ENCODE measurements around the gene CNPY1. TPM values are rescaled to one million over a fixed set of nuclear protein-coding genes. Genes with fewer than 3 reads are reported as not detected.
A peak's percentile ranks its signal among the peaks of the same experiment; 100 is the strongest.

CNPY1 gene
- total RNA-seq, 2 donors from 2014 or later, result not detected

DNA sequence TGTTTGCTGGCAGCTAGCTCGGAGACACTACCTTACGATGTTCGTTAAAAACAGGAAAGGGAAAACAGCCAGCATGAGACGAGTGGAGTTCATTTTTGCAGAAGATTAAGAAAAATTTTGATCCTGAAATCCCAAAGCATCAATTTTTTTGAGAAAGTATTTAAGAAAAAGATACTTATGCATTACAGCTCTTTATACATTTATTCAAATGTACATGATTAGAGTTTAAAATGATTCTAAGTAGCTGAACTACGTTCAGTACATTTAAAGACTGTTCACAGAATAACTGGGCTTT lies 34.7 kb downstream of the CNPY1 start:
- DNase-seq (ENCODE audit: low spot score in 2 of 2), result no peak
- no peak for ATAC-seq
- Mint-ChIP-seq H3K9me3 (no peaks in the 10 kb centered on the region), H3K36me3 (peaks cover 6 to 25% of the 10 kb centered on the region in 2 donors), H3K27ac (no peak overlapping the region)

GRCh38 chr7:155510975-155511701 lies 35.2 kb downstream of the CNPY1 start:
- Mint-ChIP-seq H3K36me3 (peaks cover 6 to 25% of the 10 kb centered on the region in 2 donors), H3K27ac (no peak overlapping the region), H3K9me3 (no peaks in the 10 kb centered on the region)
- ATAC-seq (no peak), DNase-seq (ENCODE audit: low spot score in 2 of 2) (no peak)

DNA sequence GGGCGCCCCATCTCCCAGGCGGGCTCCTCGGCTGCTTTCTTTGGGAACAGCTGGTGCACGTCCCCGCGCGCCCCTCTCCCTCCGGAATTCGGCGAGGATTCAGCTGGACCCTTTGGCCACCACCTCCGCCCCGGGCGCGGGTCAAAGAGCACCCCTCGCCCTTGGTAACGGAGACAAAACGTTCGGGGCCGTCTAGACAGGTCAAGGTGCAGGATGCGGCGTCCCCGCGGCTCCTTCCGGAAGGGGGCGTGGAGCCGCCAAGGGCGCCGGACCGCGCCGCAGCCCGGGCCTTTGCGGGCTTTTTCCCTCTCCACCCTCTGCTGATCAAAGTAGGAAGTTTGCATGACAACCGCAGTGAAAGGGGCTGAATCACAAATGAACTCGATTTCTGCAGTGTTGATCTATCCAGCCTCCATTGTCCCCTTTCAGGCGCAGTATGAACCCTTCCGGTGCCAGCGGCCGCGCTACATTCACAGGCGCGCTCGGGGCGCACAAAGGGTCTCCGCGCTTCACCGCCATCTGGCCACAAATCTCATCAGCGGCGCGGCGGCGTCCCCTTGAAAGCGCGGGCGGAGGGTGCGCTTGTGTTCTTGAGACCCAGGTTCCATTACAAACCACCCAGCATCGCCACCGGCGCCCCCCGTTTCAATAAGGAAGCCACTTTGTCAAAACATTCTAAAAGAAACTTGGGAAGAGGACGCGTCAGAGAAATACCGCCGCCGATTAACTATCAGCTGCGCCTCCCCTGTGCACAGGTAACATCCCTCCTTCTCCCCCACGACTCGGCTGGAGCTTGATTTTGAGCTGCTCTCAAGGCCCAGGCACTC lies 36.4 kb downstream of the CNPY1 start:
- DNase-seq (ENCODE audit: low spot score in 2 of 2) (no peak), ATAC-seq (no peak)
- H3K36me3 Mint-ChIP-seq, result peaks cover 6 to 25% of the 10 kb centered on the region in 2 donors
- peak overlapping the region in 1 of 2 donors; percentile 93 for H3K27ac Mint-ChIP-seq
- H3K9me3 Mint-ChIP-seq, result no peaks in the 10 kb centered on the region

GRCh38 chr7:155509359-155509724 lies 37.0 kb downstream of the CNPY1 start:
- DNase-seq (ENCODE audit: low spot score in 2 of 2), result no peak
- H3K9me3 Mint-ChIP-seq, result no peaks in the 10 kb centered on the region
- peaks cover 6 to 25% of the 10 kb centered on the region in 2 donors for H3K36me3 Mint-ChIP-seq
- ATAC-seq, result peak in 1 of 2 donors; percentile 24
- H3K27ac Mint-ChIP-seq, result peak overlapping the region in 1 of 2 donors; percentile 82

DNA sequence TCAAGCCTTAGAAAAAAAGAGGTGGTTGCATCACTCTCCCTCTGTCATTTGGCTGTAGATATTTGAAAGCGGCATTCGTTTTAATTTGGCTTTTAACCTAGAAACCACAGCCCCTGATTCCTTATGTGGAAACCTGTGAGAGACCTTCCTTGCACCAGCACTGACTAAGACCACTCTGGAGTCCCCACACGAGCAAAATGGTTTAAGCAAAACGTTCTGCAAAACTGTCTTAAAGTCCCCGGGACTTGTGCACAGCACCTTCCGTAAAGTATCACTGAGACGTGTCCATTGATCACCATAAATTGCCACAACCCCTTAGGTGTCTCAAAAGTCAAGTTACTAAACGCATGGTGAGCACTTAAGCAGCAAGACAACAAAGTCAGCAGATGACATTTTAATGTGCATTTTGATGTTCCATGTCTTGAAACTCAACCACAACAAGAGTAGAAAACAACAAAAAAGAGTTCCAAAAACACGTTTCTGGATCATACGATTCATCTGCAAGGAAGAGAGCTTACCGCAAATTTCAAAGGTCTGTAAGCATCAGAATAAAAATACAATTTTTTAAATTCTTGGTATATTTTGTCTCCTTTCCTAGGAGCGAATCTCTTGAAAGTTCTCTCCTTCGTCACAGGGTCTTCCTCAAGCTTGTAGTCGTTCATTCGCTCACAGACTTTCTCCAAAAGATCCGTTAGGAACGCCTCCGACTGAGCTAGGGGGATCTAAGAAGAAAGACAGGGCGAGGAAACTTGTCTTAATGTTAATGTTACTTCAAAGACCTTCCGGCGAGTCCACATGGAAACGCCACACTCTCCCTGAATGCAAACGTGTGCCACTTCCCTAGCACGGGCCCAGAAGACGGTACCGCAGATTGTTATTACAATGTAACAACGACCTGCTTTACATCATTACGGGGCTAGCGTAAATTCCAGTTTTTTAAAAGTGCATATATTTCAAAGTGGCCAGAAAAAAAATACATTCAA lies 37.7 kb downstream of the CNPY1 start:
- Mint-ChIP-seq H3K27ac (peak overlapping the region in 1 of 2 donors; percentile 82), H3K9me3 (no peaks in the 10 kb centered on the region), H3K36me3 (peaks cover 6 to 25% of the 10 kb centered on the region in 2 donors)
- no peak for DNase-seq (ENCODE audit: low spot score in 2 of 2)
- no peak for ATAC-seq

DNA sequence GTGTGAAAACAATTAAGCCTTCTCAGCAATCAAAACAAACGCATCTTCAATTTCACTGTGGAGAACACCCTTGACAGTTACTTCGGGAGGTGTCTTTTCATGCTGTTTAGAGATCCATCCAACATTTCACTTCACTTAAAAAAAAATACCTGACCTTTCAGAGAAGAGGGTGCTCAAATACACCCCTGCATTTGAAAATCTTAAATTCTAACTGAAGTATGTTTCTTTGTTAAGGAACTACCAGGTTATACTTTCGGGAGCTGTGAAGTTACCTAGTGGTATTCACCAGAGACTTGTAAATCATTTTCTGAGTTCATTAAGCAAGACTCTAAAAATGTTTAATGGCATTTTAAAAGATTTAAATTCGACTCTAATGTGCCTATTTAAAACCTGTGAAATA lies 38.8 kb downstream of the CNPY1 start:
- no peak for DNase-seq (ENCODE audit: low spot score in 2 of 2)
- Mint-ChIP-seq H3K9me3 (no peaks in the 10 kb centered on the region), H3K36me3 (peaks cover 6 to 25% of the 10 kb centered on the region in 2 donors), H3K27ac (no peak overlapping the region)
- ATAC-seq, result no peak

DNA sequence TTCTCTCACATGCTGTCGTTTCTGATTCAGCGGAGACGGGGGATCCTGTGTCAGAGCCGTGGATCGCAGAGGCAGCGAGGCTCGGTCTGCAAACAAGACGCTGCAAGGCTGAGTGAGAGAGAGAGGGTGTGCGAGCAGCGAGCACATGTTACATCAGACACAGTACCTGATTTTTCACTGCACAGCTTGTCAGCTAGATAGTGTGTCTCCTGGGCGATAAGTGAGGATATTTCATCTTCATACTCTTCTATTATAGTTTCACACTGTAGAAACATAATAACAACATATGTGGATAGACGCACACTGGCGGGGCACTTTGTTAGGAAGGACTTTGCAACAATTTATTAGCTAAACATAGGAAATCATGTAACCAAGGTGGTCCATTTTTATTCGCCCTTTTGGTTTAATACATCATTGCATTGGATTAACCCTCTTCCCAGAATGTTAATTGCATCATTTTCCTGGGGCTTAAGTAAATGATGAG lies 39.5 kb downstream of the CNPY1 start:
- ATAC-seq (peak in 1 of 2 donors; percentile 48), DNase-seq (ENCODE audit: low spot score in 2 of 2) (no peak)
- H3K27ac Mint-ChIP-seq, result no peak overlapping the region
- no peaks in the 10 kb centered on the region for H3K9me3 Mint-ChIP-seq
- peaks cover 6 to 25% of the 10 kb centered on the region in 2 donors for H3K36me3 Mint-ChIP-seq

- DNase-seq (ENCODE audit: low spot score in 2 of 2) (no peak), ATAC-seq (no peak)
- peaks cover 6 to 31% of the 10 kb centered on the region in 2 donors for H3K36me3 Mint-ChIP-seq
- H3K27ac Mint-ChIP-seq, result no peak overlapping the region
- no peaks in the 10 kb centered on the region for H3K9me3 Mint-ChIP-seq
Observed at GRCh38 chr7:155505422-155505793, 41.0 kb downstream of the CNPY1 start.

DNA sequence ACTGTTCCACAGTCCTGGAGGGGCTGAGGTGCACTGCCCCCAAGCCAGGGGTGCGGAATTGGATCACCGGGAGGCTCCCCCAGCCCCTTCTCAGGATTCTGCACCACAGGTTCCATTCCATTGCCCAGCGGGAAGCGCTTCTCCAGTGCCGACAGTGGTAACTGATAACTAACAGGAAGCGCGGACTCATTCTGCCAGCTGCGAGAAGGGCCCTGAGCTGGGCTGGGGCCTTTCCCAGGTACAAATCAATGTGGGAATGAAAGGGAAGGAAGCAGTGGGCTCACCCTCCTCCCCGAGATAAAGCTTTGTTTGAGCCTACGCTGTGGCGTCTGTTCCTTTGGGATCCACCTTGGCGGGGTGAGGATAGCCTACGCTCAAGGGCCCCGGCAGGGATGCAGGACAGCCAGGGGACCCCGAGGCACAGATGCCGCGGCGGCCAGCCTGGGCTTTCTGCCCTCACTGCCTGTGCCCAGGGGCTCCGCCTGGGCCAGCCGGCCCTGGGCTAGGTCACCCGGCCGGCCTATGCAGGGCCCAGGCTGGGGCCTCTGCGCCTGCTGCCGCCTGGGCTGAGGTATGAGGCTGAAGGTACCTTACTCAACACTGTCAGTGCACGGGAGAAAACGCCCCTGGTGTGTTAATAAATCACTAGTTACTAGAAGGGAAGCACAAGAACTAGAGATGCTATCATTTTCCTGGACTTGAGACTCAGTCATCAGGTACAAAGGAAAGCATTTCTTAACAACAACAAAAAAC lies 49.0 kb downstream of the CNPY1 start:
- Mint-ChIP-seq H3K9me3 (no peaks in the 10 kb centered on the region), H3K36me3 (peaks cover 0 to 6% of the 10 kb centered on the region in 2 donors), H3K27ac (no peak overlapping the region)
- ATAC-seq (no peak), DNase-seq (ENCODE audit: low spot score in 2 of 2) (no peak)

- DNase-seq (ENCODE audit: low spot score in 2 of 2), result no peak
- no peak for ATAC-seq
- H3K27ac Mint-ChIP-seq, result no peak overlapping the region
- H3K36me3 Mint-ChIP-seq, result peaks cover 0 to 6% of the 10 kb centered on the region in 2 donors
- H3K9me3 Mint-ChIP-seq, result no peaks in the 10 kb centered on the region
Observed at GRCh38 chr7:155496267-155497005, 49.9 kb downstream of the CNPY1 start.

DNA sequence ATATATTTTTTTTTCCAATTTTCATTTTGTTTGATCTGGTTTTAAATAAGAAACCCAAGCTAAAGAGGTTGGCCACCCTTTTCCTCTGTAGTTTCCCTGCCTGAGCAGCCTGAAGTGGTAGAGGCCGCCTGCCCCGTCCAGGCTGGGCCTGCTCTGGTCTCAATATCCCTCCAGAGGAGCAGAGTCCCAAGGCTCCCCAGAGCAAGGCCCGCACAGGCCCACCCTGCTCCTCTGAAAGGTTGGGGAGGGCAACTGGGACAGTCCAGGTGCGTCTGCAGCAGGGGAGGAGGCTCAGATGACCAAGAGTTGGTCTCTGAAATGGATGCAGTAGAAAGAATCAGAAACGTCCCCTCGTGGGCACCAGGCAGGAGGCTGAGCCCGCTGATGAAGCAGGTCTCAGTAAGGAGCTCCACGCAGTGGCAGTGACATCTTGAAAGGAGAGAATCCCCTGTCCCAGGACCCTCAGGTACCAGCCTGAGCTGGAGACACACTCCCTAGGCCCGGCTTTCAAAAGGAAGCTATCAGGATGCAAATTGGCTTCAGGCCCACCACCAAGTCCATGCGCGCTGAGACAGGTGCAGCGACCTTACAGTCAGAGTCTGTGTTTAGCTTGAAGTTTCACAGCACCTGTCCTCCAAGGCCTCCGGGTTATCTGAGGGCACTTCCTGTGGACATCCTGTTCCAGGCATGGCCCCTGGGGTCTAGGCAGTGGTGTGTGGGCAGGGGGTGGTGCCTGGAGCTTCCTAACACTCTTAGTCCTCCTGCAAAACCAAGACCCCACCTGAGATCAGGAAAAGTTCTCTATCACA lies 50.7 kb downstream of the CNPY1 start:
- H3K9me3 Mint-ChIP-seq, result no peaks in the 10 kb centered on the region
- DNase-seq (ENCODE audit: low spot score in 2 of 2), result no peak
- ATAC-seq, result no peak
- peaks cover 6 to 8% of the 10 kb centered on the region in 2 donors for H3K36me3 Mint-ChIP-seq
- no peak overlapping the region for H3K27ac Mint-ChIP-seq

DNA sequence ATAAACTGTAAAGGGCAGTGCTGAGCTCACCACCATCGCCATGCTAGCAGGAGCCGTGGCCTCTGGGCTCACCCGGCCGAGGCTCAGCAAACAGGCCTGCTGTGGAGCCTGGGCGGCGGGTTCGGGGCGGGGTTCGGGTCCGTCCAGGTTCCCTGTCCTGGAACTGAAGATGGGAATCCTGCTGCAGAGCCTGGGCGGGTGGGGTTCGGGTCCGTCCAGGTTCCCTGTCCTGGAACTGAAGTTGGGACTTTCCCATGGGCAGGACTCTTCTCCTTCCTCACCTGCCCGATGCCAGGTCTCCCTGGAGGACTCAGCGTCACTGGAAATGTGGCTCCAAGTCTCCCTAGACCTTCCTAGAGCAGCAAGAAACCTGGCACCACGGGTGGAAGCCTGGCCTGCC lies 51.8 kb downstream of the CNPY1 start:
- DNase-seq (ENCODE audit: low spot score in 2 of 2), result no peak
- peaks cover 6% of the 10 kb centered on the region in 2 donors for H3K36me3 Mint-ChIP-seq
- H3K9me3 Mint-ChIP-seq, result no peaks in the 10 kb centered on the region
- ATAC-seq, result no peak
- no peak overlapping the region for H3K27ac Mint-ChIP-seq

- no peak for DNase-seq (ENCODE audit: low spot score in 2 of 2)
- no peaks in the 10 kb centered on the region for H3K9me3 Mint-ChIP-seq
- ATAC-seq, result no peak
- peaks cover 6% of the 10 kb centered on the region in 2 donors for H3K36me3 Mint-ChIP-seq
- H3K27ac Mint-ChIP-seq, result no peak overlapping the region
Observed at GRCh38 chr7:155493744-155494538, 52.4 kb downstream of the CNPY1 start.

GRCh38 chr7:155491812-155492211 lies 54.5 kb downstream of the CNPY1 start:
- Mint-ChIP-seq H3K36me3 (peaks cover 6% of the 10 kb centered on the region in 2 donors), H3K27ac (no peak overlapping the region), H3K9me3 (no peaks in the 10 kb centered on the region)
- DNase-seq (ENCODE audit: low spot score in 2 of 2), result no peak
- ATAC-seq, result no peak

All from activated naive CD4-positive, alpha-beta T cell treated with anti-CD3 and anti-CD28 coated beads, Interleukin-2, amount 50 U/mL, for 72 hours (primary cell).